DOHH2 (cell line): ENCODE data around the gene ENPP7.

Experiments used
- EZH2phosphoT487 ChIP-seq: fragments of 200-600 bp; sonication (generic); IDR thresholded peaks from 2 replicates; pipeline ENCODE4 v1.6.1; 2017; ENCODE audit warnings: borderline replicate concordance, mild to moderate bottlenecking, antibody characterized with exemption, low read length, moderate library complexity, mixed read lengths
- TF ChIP-seq, protein P1 (sequence below): fragments of 200-600 bp; sonication (generic); IDR thresholded peaks from one replicate; pipeline ENCODE4 v1.5.1; 2014; ENCODE audit warnings: antibody characterized with exemption, mild to moderate bottlenecking, low read depth, low read length; ENCODE audit not compliant: poor library complexity, severe bottlenecking

DNA sequence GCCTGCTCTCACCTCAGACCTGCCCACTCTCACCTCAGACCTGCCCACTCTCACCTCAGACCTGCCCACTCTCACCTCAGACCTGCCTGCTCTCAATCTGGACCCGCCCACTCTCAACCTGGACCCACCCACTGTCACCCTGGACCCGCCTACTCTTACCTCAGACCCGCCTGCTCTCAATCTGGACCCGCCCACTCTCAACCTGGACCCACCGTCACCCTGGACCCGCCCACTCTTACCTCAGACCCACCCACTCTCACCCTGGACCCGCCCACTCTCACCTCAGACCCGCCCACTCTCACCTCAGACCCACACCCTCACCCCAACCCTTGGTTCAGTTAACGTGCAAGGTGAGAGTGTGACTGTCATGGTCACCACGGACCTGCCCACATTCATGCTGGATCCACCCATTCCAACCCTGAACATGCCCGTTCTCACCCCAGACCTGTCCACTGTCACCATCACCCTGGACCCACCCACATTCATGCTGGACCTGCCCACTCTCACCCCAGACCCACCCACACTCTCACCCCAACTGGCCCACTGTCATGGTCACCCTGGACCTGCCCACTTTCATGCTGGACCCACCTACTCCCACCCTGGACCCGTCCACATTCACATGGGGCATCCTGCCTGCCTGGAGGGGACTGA, 31.2 kb upstream of the ENPP7 start:
- no peak for TF ChIP-seq EZH2phosphoT487
- TF ChIP-seq, protein P1, sequence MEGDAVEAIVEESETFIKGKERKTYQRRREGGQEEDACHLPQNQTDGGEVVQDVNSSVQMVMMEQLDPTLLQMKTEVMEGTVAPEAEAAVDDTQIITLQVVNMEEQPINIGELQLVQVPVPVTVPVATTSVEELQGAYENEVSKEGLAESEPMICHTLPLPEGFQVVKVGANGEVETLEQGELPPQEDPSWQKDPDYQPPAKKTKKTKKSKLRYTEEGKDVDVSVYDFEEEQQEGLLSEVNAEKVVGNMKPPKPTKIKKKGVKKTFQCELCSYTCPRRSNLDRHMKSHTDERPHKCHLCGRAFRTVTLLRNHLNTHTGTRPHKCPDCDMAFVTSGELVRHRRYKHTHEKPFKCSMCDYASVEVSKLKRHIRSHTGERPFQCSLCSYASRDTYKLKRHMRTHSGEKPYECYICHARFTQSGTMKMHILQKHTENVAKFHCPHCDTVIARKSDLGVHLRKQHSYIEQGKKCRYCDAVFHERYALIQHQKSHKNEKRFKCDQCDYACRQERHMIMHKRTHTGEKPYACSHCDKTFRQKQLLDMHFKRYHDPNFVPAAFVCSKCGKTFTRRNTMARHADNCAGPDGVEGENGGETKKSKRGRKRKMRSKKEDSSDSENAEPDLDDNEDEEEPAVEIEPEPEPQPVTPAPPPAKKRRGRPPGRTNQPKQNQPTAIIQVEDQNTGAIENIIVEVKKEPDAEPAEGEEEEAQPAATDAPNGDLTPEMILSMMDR = no peak
